Panc1 (cell line): ENCODE measurements around the gene UGT1A7. TPM values are rescaled to one million over a fixed set of nuclear protein-coding genes. Genes with fewer than 3 reads are reported as not detected.

Source experiments
- ATAC-seq: fragments of 200-7000 bp; cut with Tn5 transposase; 2 replicates; pipeline ENCODE4 v1.9.1; 2020; ENCODE audit warnings: mild to moderate bottlenecking, moderate library complexity
- BruUV-seq: library from RNA; stranded (reverse); fragments of 400-500 nt; replicated peaks from 2 replicates; lab custom pipeline; 2021; lab: Mats Ljungman, UMichigan
- CTCF ChIA-PET: fragments of 300-600 bp; sonication (Branson Sonifier 250); formaldehyde crosslinking; loops from one replicate; lab custom pipeline; 2022; ENCODE audit warnings: antibody characterized with exemption; lab: Charles Lee
- POLR2A ChIA-PET: fragments of 300-600 bp; sonication (Branson Sonifier 250); formaldehyde crosslinking; loops from one replicate; lab custom pipeline; 2022; ENCODE audit warnings: antibody characterized with exemption; lab: Charles Lee
- DNase-seq: peaks from one replicate; pipeline ENCODE4 v3.0.0-alpha.2; 2010; ENCODE audit warnings: low read depth, low spot score
- H3K27ac ChIP-seq: 2 replicates; pipeline ENCODE4 v1.5.1; 2011; ENCODE audit warnings: mild to moderate bottlenecking, low read length, inconsistent platforms
- H3K27me3 ChIP-seq: fragments of 200-500 bp; sonication (Bioruptor generic); 2 replicates; pipeline ENCODE4 v1.6.0; 2014; ENCODE audit warnings: low read length, inconsistent platforms; ENCODE audit not compliant: control insufficient read depth, insufficient read depth
- H3K36me3 ChIP-seq: fragments of 200-500 bp; sonication (Bioruptor generic); 2 replicates; pipeline ENCODE4 v1.5.1; 2014; ENCODE audit warnings: inconsistent platforms, mild to moderate bottlenecking, low read length, moderate library complexity; ENCODE audit not compliant: control insufficient read depth, insufficient read depth
- H3K4me1 ChIP-seq: 2 replicates; pipeline ENCODE4 v1.5.1; 2011; ENCODE audit warnings: inconsistent platforms, mild to moderate bottlenecking, low read length, moderate library complexity; ENCODE audit not compliant: control insufficient read depth, insufficient read depth
- H3K4me3 ChIP-seq, 2 experiments: 2 replicates each; pipeline ENCODE4 v1.5.1; 2011 to 2012; ENCODE audit warnings: low read depth in 2 of 2, low read length in 2 of 2, mild to moderate bottlenecking in 2 of 2, inconsistent platforms in 1 of 2, moderate library complexity in 1 of 2
- H3K9me3 ChIP-seq: fragments of 200-500 bp; sonication (Bioruptor generic); 2 replicates; pipeline ENCODE4 v1.5.1; 2014; ENCODE audit warnings: low read depth, mild to moderate bottlenecking, inconsistent platforms, low read length, moderate library complexity; ENCODE audit not compliant: control insufficient read depth, insufficient read depth
- POLR2AphosphoS5 ChIP-seq: IDR thresholded peaks from 2 replicates; pipeline ENCODE4 v1.6.1; 2012; ENCODE audit warnings: mild to moderate bottlenecking, low read depth, low read length, moderate library complexity
- SIN3A ChIP-seq: IDR thresholded peaks from 2 replicates; pipeline ENCODE4 v1.6.1; 2012; ENCODE audit warnings: low read depth, mild to moderate bottlenecking, low read length, moderate library complexity, borderline replicate concordance; ENCODE audit not compliant: insufficient read depth
- TCF7L2 ChIP-seq: IDR thresholded peaks from 2 replicates; pipeline ENCODE4 v1.6.1; 2011; ENCODE audit warnings: mild to moderate bottlenecking, low read depth, low read length, inconsistent platforms
- in situ Hi-C: cut with HindIII; loops from 2 replicates; pipeline ENCODE4 v1.10.0; 2016; ENCODE audit warnings: low sequenced_read_pairs, low pct_unique_long_range_greater_than_20kb
- intact Hi-C: fragments of 100-400 bp; cut with micrococcal nuclease; formaldehyde crosslinking; loops from one replicate; pipeline ENCODE4 v1.10.0; 2022; ENCODE audit not compliant: unreplicated experiment
- total RNA-seq: library from RNA; stranded (reverse); gene quantifications from one replicate; pipeline ENCODE4 v1.2.1, GENCODE V29; 2021; ENCODE audit not compliant: unreplicated experiment
- TF ChIP-seq, protein P1 (sequence below): fragments of 450-650 bp; IDR thresholded peaks from 2 replicates; pipeline ENCODE4 v1.5.1; 2017; ENCODE audit warnings: mild to moderate bottlenecking
- TF ChIP-seq, protein P2 (sequence below), 2 experiments: IDR thresholded peaks; 2 replicates each; pipeline ENCODE4 v1.6.1; 2011 to 2012; ENCODE audit warnings: low read depth in 2 of 2, control low read depth in 1 of 2, low read length in 1 of 2, mild to moderate bottlenecking in 1 of 2, moderate library complexity in 1 of 2; ENCODE audit not compliant: insufficient read depth in 1 of 2

UGT1A7 gene
- total RNA-seq, 1 experiment from 2014 or later, result not detected

DNA sequence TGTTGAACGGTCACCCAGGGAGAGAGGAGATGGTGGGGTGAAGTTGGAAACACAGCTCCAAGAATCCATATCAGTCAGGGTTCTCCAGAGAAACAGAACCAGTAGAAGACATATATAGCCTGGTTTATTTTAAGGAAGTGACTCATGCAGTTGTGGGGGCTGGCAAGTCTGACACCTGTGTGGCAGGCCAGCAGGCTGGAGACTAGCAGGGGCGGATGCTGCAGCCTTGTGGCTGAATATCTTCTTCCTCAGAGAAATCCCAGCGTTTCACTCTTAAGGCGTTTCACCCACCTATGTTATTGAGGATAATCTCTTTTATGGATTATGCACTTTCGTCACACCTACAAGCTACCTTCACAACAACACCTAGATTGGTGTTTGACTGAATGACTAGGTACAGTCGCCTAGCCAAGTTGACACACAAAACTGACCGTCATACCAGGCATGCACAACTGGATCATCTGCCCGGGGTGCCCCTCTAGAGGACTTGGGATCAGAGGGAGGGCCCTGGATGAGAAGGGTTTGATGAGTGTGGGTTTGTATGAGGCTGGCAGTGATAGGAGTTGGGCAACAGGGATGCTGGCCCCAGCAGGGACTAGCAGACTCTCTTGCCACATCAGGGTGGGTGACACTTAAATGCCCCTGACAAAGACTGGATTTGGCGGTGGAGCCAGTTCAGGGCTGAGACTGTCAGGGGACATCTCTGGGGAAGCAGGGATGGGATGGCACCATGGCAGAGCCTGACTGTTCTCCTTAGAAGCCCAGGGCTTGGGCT lies 119.8 kb downstream of the UGT1A7 start:
- no peak overlapping the region for H3K27ac ChIP-seq
- no peaks in the 10 kb centered on the region; the same call in 1 of the 2 replicates for H3K27me3 ChIP-seq
- H3K9me3 ChIP-seq, result no peaks in the 10 kb centered on the region
- ATAC-seq (no peak; the same call in 1 of the 2 replicates), DNase-seq (no peak)
- no peaks in the 10 kb centered on the region for H3K4me1 ChIP-seq
- no peak overlapping the region for H3K4me3 ChIP-seq
- intact Hi-C loops (no loop called here), in situ Hi-C loops (no loop called here)
- TF ChIP-seq SIN3A (no peak), POLR2AphosphoS5 (no peak), TCF7L2 (no peak)
- TF ChIP-seq, protein P1, sequence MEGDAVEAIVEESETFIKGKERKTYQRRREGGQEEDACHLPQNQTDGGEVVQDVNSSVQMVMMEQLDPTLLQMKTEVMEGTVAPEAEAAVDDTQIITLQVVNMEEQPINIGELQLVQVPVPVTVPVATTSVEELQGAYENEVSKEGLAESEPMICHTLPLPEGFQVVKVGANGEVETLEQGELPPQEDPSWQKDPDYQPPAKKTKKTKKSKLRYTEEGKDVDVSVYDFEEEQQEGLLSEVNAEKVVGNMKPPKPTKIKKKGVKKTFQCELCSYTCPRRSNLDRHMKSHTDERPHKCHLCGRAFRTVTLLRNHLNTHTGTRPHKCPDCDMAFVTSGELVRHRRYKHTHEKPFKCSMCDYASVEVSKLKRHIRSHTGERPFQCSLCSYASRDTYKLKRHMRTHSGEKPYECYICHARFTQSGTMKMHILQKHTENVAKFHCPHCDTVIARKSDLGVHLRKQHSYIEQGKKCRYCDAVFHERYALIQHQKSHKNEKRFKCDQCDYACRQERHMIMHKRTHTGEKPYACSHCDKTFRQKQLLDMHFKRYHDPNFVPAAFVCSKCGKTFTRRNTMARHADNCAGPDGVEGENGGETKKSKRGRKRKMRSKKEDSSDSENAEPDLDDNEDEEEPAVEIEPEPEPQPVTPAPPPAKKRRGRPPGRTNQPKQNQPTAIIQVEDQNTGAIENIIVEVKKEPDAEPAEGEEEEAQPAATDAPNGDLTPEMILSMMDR, result no peak
- TF ChIP-seq, protein P2, sequence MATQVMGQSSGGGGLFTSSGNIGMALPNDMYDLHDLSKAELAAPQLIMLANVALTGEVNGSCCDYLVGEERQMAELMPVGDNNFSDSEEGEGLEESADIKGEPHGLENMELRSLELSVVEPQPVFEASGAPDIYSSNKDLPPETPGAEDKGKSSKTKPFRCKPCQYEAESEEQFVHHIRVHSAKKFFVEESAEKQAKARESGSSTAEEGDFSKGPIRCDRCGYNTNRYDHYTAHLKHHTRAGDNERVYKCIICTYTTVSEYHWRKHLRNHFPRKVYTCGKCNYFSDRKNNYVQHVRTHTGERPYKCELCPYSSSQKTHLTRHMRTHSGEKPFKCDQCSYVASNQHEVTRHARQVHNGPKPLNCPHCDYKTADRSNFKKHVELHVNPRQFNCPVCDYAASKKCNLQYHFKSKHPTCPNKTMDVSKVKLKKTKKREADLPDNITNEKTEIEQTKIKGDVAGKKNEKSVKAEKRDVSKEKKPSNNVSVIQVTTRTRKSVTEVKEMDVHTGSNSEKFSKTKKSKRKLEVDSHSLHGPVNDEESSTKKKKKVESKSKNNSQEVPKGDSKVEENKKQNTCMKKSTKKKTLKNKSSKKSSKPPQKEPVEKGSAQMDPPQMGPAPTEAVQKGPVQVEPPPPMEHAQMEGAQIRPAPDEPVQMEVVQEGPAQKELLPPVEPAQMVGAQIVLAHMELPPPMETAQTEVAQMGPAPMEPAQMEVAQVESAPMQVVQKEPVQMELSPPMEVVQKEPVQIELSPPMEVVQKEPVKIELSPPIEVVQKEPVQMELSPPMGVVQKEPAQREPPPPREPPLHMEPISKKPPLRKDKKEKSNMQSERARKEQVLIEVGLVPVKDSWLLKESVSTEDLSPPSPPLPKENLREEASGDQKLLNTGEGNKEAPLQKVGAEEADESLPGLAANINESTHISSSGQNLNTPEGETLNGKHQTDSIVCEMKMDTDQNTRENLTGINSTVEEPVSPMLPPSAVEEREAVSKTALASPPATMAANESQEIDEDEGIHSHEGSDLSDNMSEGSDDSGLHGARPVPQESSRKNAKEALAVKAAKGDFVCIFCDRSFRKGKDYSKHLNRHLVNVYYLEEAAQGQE (IDR thresholded peaks at IDR 0.05; ENCODE audit: insufficient read depth in 1 of 2, low read depth in 2 of 2, low read length in 1 of 2), result no peak
- BruUV-seq, result no TSS peak
- POLR2A ChIA-PET, result no interaction called here
- CTCF ChIA-PET, result no interaction called here
- no peaks in the 10 kb centered on the region for H3K36me3 ChIP-seq

DNA sequence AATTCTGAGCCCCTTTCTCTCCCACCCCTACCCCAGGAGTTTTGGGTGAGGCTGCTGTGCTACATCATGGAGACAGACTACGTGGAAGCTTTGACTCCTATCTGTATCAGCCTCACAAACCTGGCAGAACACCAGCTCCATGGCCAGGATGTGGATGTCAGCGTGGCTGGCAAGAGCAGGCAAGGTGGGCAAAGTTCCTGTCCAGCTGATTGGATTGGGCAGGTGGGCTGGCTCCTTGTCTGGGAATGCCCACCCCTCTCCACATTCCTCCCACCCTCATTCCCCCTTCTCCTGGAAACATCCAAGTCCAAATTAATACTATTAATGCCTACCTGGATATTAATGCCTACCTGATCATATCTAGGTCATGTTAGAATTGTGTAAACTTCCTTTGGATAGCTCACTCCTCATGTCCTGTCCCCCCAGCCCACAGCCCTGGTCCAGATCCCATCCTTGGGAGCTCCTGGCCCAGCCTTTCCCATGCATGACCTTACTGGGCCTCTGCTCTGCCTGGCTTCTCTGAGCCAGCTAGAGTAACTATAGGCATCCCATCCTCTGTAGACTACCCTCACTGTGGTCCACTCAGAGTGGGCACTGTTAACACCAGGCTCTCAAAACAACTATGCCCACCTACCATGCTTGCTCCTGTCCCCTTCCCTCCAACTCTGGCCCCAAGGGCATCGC lies 120.6 kb downstream of the UGT1A7 start:
- DNase-seq (no peak), ATAC-seq (no peak)
- no peak overlapping the region for H3K4me3 ChIP-seq
- intact Hi-C loops, result no loop called here
- no peak overlapping the region for H3K27ac ChIP-seq
- no peak for TF ChIP-seq TCF7L2
- TF ChIP-seq, protein P1, result no peak
- TF ChIP-seq POLR2AphosphoS5, result no peak
- POLR2A ChIA-PET, result no interaction called here
- CTCF ChIA-PET, result no interaction called here
- in situ Hi-C loops, result no loop called here
- BruUV-seq, result no TSS peak
- no peaks in the 10 kb centered on the region; the same call in 1 of the 2 replicates for H3K27me3 ChIP-seq
- no peaks in the 10 kb centered on the region for H3K9me3 ChIP-seq
- no peaks in the 10 kb centered on the region for H3K36me3 ChIP-seq
- H3K4me1 ChIP-seq, result no peaks in the 10 kb centered on the region
